Activated CD4-positive, alpha-beta T cell treated with anti-CD3 and anti-CD28 coated beads, Interleukin-2, Interleukin-6, amounts not matched to agents 100 ng/mL and 50 ng/mL, durations not matched to agents 16 hours and 8 hours (primary cell): ENCODE measurements around the gene FAM234B.

Experiments
- DNase-seq: peaks from one replicate; pipeline ENCODE4 v3.0.0-alpha.2; 2020

Gene FAM234B, protein sequence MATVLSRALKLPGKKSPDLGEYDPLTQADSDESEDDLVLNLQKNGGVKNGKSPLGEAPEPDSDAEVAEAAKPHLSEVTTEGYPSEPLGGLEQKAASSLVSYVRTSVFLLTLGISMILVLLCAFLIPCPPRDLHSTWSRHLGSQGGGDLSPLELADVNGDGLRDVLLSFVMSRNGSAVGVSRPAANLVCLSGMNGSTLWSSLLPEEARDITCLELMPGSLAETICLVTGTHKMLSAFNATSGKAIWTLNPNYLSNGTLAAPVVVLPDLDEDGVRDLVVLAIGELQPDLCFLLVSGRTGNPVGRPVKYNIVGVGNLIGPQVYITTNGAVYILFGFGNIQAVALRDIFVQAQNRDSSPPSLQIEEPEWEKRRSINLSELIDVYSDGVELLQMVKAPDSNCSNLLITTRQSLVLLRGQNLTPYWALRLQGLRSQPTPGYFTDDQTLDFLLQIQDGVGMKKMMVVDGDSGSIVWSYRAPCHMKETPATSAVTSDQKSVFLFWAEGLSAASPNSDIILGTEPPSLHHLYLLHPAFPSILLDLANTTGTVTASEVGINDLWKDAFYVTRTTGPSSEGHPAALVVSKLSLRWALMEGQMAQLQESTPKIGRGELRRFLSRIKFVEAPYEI

DNA sequence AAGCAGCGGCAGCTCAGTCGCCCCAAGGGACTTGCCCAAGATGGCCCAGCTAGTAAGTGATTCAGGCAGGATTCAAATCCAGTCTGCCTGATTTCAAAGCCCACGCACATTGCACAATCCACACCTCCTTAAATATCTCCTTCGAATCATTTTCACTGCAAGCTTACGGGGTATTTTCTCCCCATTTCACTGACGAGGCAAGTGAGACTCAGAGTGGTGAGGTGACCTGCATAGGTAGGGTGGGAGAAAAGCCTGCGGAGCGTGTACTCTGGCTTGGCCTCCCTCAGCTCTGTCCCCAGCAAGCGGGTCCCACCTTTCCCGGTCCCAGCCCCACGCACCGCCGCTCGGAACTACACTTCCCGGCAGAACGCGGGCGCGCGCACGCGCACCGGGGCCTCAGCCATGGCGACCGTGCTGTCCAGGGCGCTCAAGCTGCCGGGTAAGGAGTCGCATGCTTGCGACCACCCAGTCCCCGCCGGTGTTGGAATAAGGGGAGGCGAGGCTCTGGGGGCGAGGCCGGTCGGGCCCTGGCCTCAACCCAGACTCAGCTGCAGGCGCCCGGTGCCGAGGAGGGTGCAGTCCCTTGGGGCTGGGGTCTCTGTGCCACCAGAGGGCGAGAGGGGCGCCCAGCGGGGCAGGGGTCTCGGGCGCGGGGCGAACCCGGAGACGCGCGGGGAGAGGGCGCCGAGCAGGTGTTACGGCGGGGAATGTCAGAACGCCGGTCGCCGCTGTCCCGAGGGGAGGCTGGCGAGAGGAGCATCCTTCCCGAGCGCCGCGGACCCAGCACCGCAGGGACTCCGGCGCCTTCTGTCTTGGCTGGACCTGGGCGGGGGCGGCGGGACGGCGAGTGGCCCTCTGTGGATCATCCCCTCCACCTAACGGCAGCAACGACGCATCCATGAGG lies at the start of gene FAM234B:
TSS of gene FAM234B (plus strand) at position 380 of the 904 bp plus-strand sequence. CDS start at position 403, 23 bp downstream.
- peak; percentile 86 for DNase-seq

GRCh38 chr12:12995088-12995487 lies 49.1 kb upstream of the FAM234B start:
- no peak for DNase-seq

DNA sequence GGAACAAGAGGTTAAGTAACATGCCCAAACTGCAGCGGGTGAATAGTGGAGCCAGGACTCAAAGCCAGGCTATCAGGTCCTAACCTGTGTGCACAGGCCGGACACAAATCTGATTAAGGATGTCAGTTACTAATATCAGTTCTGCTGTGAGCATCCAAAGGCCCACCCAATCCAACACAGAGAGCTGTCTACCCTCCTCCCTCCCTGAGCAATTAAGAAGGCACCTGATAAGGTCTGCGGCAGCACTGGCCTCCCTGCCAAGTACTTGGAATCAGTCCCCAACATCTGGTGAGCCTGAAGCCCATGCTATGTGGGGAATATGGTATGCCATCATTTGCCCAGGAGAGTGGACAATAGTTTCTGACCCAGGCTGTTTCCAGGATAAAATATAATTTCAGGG lies 48.0 kb upstream of the FAM234B start:
- no peak for DNase-seq

DNA sequence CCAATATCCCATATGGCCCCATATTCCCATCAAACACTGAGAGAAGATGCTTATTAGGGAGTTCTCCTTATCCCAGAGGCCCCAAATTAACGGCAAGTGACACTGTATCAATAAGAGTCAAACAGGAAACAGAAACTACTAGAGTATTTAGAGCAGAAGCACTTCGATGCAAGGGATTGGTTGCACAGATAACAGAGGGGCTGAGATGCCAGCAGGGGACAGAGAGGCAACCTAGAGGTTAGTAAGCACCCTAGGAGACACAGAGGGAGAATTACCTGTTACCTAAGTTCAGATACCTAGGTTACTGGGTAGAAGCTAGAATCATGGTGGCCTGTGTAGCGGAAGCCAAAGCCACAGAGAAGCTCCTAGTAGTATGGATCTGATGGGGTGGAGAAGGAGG lies 47.0 kb upstream of the FAM234B start:
- DNase-seq = no peak

DNA sequence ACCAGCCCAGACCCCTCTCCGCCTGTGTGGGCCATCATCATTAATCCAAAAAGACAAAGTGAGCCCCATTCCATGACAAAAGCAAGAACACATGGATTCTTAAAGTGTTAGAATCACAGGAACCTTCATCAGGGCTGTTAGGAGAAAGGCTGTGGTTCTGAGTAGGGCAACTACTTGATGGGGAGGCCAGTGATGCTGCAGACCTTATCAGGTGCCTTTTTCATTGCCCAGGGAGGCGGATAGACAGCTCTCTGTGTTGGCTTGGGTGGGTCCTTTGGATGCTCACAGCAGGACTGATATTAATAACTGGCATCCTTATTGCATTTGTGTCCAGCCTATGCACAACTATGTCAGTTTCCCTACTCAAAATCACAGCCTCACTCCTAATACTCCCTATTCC lies 46.4 kb upstream of the FAM234B start:
- DNase-seq = no peak

DNA sequence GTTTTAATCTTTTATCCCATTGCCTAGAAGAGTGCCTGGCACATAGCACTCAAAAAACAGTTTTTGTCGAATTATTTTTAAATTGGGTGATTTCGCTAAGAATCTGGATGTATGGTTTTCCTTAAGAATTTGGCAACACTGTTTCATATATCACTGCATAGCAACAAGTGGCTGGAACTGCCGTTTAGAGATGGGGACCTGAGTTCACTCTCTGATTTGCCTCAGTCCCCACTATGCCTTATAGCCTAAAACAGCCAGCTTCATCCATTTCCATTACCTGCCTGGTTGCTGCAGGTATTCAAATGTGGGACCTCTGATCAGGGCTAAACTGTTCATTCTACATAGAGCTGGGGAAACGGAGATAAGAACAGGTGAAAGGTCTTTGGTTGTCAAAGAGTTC lies 45.9 kb upstream of the FAM234B start:
- no peak for DNase-seq

DNA sequence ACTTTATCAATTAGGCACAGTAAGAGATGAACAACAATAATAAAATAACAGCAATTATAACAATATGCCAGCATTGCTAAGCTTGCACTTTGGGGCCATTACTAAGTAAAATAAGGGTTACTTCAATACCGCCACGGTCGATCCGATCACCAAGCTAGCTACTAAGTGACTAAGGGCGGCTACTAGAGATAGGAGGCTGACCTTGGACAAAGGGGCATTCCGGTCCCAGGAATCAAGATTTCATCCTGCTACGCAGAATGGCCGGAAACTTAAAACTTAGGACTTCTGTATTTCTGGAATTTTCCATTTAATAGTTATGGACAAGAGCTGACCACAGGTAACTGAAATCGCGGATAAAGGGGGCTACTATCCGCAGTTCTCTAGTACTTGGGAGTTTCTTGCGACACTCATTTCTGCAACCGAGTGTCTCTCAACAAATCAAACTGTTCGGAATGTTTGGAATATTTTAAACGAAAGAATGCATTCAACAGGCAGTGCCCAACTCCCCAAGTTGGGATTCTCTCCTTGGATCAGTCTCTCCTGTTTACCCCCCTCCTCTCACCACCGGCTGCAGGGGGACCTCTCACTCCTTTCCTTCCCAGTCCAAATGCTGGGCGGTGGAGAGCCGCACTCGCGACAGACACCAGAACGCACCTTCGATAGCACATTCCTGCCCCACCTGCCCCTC lies 44.8 kb upstream of the FAM234B start:
- DNase-seq = no peak

- DNase-seq = peak; percentile 97
Observed at GRCh38 chr12:12999959-13000615, 44.1 kb upstream of the FAM234B start, which contains the start of gene HEBP1. Gene HEBP1 (minus strand): TSS chr12:13000265. CDS start chr12:13000114, 151 bp downstream.

DNA sequence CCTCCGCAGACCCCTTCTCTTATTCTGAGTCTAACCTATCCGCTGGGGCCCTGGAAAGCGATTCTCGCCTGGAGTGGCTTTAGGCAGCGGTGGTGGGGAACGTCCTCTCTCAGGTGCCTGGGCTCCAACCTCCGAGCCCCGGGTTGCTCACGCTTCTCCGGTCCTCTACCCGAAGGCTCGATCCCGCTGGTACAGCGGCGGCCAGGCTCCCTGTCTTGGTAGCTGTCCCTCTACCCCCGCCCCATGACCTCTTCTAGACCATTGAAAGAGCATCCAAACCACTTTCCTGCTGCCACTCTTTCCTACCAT lies 43.6 kb upstream of the FAM234B start:
- DNase-seq = no peak

DNA sequence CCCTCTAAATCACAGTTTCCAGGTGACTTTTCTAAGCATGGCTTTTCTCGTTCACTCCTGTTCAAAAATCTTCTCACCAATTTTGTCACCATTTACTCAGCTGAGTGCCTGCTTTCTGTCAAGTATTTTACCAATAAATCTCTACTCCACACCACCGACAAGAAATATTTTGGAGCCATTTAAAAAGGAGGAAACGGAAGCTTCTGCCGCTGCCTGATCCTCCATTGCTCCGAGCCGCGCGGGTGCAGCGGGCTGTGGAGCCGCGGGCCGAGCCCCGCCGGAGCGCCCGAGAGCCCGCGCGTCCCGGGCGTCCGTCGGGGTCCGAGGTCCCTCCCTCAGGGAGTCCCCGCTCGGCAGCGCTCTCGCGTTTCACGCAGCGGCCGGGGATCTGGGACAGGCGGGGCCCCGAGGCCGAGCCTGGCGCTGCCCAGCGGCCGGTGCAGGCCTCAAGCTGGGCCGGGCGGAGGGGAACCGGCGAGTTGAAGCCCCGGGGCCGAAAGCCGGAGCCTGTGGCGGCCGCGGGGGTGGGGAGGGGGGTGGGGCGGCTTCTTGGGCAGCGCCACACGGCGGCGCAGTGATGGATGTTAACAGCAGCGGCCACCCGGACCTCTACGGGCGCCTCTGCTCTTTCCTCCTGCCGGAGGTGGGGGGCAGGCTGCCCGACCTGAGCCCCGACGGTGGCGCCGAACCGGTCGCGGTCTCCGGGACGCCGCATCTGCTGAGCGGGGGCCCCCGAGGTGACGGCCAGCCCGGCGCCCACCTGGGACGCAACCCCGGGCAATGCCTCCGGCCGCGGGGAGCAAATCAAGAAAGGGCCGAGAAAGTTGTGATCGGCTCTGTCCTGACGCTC lies 43.0 kb upstream of the FAM234B start:
- peak; percentile 46 for DNase-seq

GRCh38 chr12:13001775-13002040 lies 42.5 kb upstream of the FAM234B start:
- DNase-seq = no peak

- no peak for DNase-seq
Observed at GRCh38 chr12:13002301-13003097, 41.7 kb upstream of the FAM234B start.

DNA sequence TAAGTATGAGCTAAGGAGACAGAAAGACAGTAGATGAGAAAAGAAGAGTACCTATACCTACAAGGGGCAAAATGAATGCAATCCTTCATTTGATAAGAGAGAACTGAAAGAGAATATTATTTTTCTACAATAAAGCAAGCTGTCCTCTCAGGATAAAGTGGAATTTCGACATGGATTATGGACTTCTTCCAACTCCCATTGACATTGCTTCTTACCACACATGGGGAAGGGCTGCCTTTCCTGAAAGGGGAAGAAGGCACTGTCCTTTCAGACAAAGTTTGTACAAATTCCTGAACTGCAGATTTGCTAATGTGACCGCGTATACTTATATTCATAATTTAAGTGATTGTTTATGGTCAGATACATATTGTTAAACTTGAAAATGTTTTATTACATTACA lies 39.8 kb upstream of the FAM234B start:
- DNase-seq = no peak

- no peak for DNase-seq
Observed at GRCh38 chr12:13004986-13005385, 39.2 kb upstream of the FAM234B start.

DNA sequence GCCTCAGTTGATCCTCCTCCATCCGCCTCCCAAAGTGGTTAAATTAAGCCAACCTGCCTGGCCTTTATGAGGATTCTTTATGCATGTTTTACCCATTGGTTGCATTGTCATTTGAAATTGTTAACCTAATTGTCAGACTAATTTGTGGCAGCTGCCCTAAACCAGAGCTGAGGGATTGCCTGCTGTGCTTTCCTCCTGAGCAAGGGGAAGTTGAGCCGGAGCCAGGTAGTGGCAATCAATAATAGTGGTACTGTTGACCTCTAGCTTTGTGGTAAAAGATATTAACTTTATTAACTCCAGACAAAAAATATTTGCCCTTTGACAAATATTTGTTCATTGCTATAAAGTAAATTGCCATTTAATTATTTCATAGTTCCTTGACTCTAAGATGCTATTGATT lies 38.5 kb upstream of the FAM234B start:
- DNase-seq = no peak

- DNase-seq = no peak
Observed at GRCh38 chr12:13007496-13008233, 36.5 kb upstream of the FAM234B start.

- no peak for DNase-seq
Observed at GRCh38 chr12:13008741-13009380, 35.3 kb upstream of the FAM234B start.

DNA sequence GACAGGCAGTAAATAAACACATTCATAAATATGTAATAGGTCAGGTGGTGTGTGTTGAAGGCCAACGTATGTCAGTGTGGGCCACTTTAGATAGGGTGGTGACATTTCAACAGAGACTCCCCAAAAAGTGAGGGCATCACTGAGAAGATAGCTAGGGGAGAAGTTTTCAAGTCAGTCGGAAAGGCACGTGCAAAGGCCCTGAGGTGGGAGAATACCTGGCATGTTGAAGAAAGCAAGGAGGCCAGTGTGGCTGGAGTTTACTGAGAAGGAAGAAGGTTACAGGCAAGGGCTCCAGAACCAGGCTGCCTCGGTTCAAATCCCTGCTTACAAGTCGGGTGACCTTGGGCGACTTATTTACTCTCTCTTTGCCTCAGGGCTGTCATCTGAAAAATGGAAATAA lies 33.1 kb upstream of the FAM234B start:
- DNase-seq = no peak

DNA sequence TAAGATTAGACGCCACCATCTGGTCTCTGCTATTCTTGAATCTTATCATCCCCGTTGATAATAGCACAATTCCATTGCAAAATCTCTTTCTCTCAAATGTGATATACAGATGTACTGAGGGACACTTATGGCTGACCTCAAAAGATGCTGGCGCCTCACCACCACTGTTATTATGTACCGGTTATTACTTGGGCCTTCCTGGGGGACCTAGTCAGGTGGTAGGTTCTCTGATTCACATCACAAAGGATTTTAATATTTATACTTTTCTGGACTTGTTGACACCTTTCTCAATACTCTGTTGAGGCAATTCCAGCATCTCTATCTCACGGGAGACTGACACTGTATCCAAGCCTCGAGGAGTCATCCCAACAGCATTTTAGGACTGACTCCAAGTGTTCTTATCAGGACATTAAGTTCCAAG lies 21.3 kb upstream of the FAM234B start:
- DNase-seq = no peak
